Lower lobe of right lung (tissue), 2 donors: ENCODE data around the gene PSME4. TPM values are rescaled to one million over a fixed set of nuclear protein-coding genes. Genes with fewer than 3 reads are reported as not detected.
"Not testable (repeated sequence)": the region's sequence is repeated elsewhere in the genome, so short reads cannot be mapped to it uniquely, and the experiment has no call there.

Experiments
- ATAC-seq, 2 donors: fragments of 200-7000 bp; cut with Tn5 transposase; one replicate each; pipeline ENCODE4 v1.9.1; 2020 to 2022; ENCODE audit warnings: mild to moderate bottlenecking in 2 of 2, moderate library complexity in 2 of 2
- DNase-seq: peaks from one replicate; pipeline ENCODE4 v3.0.0-alpha.2; 2020
- H3K27ac ChIP-seq: fragments of 200-600 bp; one replicate; pipeline ENCODE4 v1.8.0; 2022
- H3K27me3 ChIP-seq: fragments of 200-600 bp; one replicate; pipeline ENCODE4 v1.8.0; 2022; ENCODE audit warnings: low read depth
- H3K36me3 ChIP-seq: fragments of 200-600 bp; one replicate; pipeline ENCODE4 v1.8.0; 2022; ENCODE audit warnings: mild to moderate bottlenecking
- H3K4me1 ChIP-seq: fragments of 200-600 bp; one replicate; pipeline ENCODE4 v1.8.0; 2022
- H3K4me3 ChIP-seq: fragments of 200-600 bp; one replicate; pipeline ENCODE4 v1.8.0; 2022; ENCODE audit warnings: mild to moderate bottlenecking
- H3K9me3 ChIP-seq: fragments of 200-600 bp; one replicate; pipeline ENCODE4 v1.8.0; 2022
- intact Hi-C: fragments of 100-400 bp; cut with DNase I; formaldehyde crosslinking; loops from one replicate; pipeline ENCODE4 v1.11.0; 2022
- total RNA-seq: library from RNA; stranded (reverse); fragmentation: NEBNext Ultra II Directional; extraction: Animal tissue kit (Norgen Biotek cat#: 25700); gene quantifications from one replicate; pipeline ENCODE4 v1.2.1, GENCODE V29; 2021
- TF ChIP-seq, protein P1 (sequence below): fragments of 200-600 bp; IDR thresholded peaks from one replicate; pipeline ENCODE4 v1.8.0; 2022; ENCODE audit warnings: antibody characterized with exemption, mild to moderate bottlenecking
- donor health status: DM: no; HTN: yes; CAD: no; lungs with severe emphysema.

PSME4 gene
- total RNA-seq, 1 donor from 2014 or later = 42.9 TPM

DNA sequence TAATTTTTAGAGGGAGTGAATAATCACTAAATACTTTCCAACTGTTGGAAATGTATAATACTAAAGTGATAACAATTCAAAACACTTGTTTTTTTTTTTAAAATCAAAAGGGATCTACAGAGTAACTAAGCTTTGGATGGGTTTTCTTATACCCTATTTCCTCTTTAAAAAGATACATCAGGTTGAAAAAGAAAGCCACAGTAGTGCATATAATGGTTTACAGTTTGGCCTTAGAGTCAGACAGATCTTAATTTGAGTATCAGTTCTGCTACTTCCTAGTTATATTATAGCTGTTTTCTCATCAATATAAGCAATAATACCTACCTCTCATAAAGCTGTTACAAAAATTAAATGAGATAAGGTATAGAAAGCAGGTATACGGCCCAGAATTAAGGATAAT is 28.5 kb downstream of the PSME4 start:
- Histone ChIP-seq H3K9me3 (no peaks in the 10 kb centered on the region), H3K4me3 (no peak overlapping the region), H3K36me3 (peaks cover 51% of the 10 kb centered on the region), H3K27me3 (no peaks in the 10 kb centered on the region), H3K27ac (no peak overlapping the region), H3K4me1 (no peaks in the 10 kb centered on the region)
- intact Hi-C loops = no loop called here
- TF ChIP-seq, protein P1, sequence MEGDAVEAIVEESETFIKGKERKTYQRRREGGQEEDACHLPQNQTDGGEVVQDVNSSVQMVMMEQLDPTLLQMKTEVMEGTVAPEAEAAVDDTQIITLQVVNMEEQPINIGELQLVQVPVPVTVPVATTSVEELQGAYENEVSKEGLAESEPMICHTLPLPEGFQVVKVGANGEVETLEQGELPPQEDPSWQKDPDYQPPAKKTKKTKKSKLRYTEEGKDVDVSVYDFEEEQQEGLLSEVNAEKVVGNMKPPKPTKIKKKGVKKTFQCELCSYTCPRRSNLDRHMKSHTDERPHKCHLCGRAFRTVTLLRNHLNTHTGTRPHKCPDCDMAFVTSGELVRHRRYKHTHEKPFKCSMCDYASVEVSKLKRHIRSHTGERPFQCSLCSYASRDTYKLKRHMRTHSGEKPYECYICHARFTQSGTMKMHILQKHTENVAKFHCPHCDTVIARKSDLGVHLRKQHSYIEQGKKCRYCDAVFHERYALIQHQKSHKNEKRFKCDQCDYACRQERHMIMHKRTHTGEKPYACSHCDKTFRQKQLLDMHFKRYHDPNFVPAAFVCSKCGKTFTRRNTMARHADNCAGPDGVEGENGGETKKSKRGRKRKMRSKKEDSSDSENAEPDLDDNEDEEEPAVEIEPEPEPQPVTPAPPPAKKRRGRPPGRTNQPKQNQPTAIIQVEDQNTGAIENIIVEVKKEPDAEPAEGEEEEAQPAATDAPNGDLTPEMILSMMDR = no peak
- no peak for ATAC-seq
- DNase-seq = no peak

DNA sequence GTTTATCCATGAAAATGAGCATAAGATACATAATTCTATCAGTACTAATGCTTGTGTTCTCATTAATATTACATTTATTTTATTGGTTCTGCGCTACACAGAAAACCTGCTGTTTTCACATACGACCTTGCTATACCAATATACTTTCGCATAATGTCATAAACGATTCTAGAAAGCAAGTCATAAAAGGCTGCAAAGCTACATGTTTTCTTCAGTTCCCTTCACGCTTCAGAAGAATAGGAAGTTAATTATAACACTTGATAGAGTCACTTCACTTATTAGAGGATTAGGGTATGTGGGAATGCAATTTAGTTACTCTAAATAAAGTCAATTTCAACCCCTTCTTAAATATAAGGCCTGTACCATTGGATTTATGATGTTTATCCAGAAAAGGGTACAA is 29.0 kb downstream of the PSME4 start:
- no peaks in the 10 kb centered on the region for H3K27me3 ChIP-seq
- no peaks in the 10 kb centered on the region for H3K9me3 ChIP-seq
- peaks cover 51% of the 10 kb centered on the region for H3K36me3 ChIP-seq
- DNase-seq = no peak
- TF ChIP-seq, protein P1 = no peak
- no peaks in the 10 kb centered on the region for H3K4me1 ChIP-seq
- ATAC-seq = no peak
- H3K4me3 ChIP-seq = no peak overlapping the region
- intact Hi-C loops = no loop called here
- H3K27ac ChIP-seq = no peak overlapping the region

DNA sequence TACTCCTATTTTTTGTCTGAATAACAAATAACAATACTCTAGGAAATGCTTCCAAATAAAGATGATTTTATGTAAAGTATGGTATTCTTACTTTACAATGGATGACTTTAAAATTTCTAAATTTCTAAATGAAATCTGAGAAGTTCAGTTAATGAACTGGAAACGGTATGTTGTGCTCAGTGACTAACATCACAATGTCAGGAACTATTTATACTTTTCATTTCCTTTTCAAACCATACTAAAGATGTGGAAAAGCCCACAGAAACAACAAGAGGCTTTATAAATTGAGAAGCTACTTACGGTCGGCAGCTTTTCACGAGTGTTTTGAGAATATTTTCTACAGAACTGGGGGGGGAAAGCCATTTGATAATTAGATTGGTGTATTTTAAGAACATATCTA is 31.1 kb downstream of the PSME4 start:
- intact Hi-C loops = no loop called here
- TF ChIP-seq, protein P1 = no peak
- no peak overlapping the region for H3K27ac ChIP-seq
- no peak for DNase-seq
- no peaks in the 10 kb centered on the region for H3K27me3 ChIP-seq
- ATAC-seq = no peak
- H3K9me3 ChIP-seq = no peaks in the 10 kb centered on the region
- H3K36me3 ChIP-seq = peaks cover 62% of the 10 kb centered on the region
- no peak overlapping the region for H3K4me3 ChIP-seq
- no peaks in the 10 kb centered on the region for H3K4me1 ChIP-seq

DNA sequence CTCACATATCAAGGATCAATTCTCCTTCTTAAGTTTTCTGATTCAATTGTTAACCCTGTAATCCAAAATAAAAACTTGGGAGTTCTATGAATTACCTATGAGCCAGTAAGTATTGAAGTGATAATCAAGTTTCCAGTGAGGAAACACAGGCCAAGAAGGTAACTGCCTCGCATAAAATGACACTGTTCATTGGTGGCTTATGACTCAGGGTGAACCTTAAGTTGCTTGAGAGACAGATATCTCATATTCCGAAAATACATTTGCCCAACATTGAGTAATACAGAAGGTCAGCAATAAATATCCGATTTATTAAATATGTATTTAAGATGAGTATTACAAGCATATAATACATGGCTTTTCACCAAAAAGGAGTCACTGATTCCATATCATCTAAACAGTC is 31.9 kb downstream of the PSME4 start:
- DNase-seq = no peak
- TF ChIP-seq, protein P1 = no peak
- ATAC-seq = no peak

DNA sequence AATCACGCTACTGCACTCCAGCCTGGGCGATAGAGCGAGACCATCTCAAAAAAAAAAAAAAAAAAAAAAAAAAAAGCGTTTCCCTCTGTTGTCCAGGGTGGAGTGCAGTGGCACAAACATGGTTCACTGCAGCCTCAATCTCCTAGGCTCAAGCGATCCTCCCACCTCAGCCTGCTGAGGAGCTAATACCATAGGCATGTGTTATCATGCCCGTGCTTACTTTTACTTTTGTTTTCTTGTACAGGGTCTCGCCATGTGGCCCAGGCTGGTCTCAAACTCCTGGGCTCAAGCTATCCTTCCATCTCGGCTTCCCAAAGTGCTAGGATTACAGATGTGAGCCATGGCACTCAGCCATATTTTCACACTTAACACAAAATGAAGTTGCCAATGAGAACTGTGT is 37.5 kb downstream of the PSME4 start:
- Histone ChIP-seq H3K4me3 (no peak overlapping the region), H3K27me3 (no peaks in the 10 kb centered on the region), H3K4me1 (no peaks in the 10 kb centered on the region), H3K36me3 (peaks cover 92% of the 10 kb centered on the region), H3K27ac (no peak overlapping the region), H3K9me3 (no peaks in the 10 kb centered on the region)
- ATAC-seq (no peak), DNase-seq (no peak)
- TF ChIP-seq, protein P1 = no peak
- intact Hi-C loops = no loop called here

More for the DNA sequence above, 31.9 kb downstream of the PSME4 start:
- Histone ChIP-seq H3K9me3 (no peaks in the 10 kb centered on the region), H3K36me3 (peaks cover 65% of the 10 kb centered on the region), H3K27me3 (no peaks in the 10 kb centered on the region), H3K4me3 (no peak overlapping the region), H3K27ac (no peak overlapping the region), H3K4me1 (no peaks in the 10 kb centered on the region)
- intact Hi-C loops = no loop called here

DNA sequence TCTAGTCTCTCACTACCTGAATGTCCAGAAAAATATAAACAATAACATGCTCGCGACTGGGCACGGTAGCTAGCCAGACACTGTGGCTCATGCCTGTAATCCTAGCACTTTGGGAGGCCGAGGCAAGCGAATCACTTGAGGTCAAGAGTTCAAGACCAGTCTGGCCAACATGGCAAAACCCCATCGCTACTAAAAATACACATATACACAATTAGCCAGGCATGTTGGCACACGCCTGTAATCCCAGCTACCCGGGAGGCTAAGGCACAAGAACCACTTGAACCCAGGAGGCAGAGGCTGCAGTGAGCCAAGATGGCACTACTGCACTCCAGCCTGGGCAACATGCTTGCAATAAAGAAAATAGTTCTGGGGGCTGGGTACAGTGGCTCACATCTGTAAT is 44.5 kb downstream of the PSME4 start:
- H3K9me3 ChIP-seq, intact Hi-C loops, ATAC-seq, H3K4me3 ChIP-seq, H3K27ac ChIP-seq, H3K27me3 ChIP-seq, H3K4me1 ChIP-seq, DNase-seq: not testable (repeated sequence)
- H3K36me3 ChIP-seq = peaks cover 96% of the 10 kb centered on the region
